A172 (cell line): ENCODE results near the gene DMD. TPM values are rescaled to one million over a fixed set of nuclear protein-coding genes. Genes with fewer than 3 reads are reported as not detected.
A peak's percentile ranks its signal among the peaks of the same experiment; 100 is the strongest.

Experiments
- DNase-seq: peaks from one replicate; pipeline ENCODE4 v3.0.0-alpha.2; 2015; ENCODE audit warnings: low spot score
- total RNA-seq: library from RNA; depleted of rRNA; stranded (reverse); fragments of >200 nt; shearing (Covaris generic); gene quantifications from 2 replicates; pipeline ENCODE4 v1.2.3, GENCODE V29; 2014

DMD gene
- total RNA-seq, 1 experiment from 2014 or later = 17.6 TPM

- DNase-seq = no peak
Observed at GRCh38 chrX:31186693-31187338, 2024.5 kb downstream of the DMD start.

GRCh38 chrX:31185884-31186283, 2025.5 kb downstream of the DMD start:
- DNase-seq = no peak

- DNase-seq = no peak
Observed at GRCh38 chrX:31181377-31182000, 2029.9 kb downstream of the DMD start.

GRCh38 chrX:31179203-31179602, 2032.1 kb downstream of the DMD start:
- no peak for DNase-seq

GRCh38 chrX:31178769-31179125, 2032.6 kb downstream of the DMD start:
- no peak for DNase-seq

- DNase-seq = no peak
Observed at GRCh38 chrX:31178064-31178768, 2033.1 kb downstream of the DMD start.

GRCh38 chrX:31170792-31171191, 2040.6 kb downstream of the DMD start:
- no peak for DNase-seq

- no peak for DNase-seq
Observed at GRCh38 chrX:31168551-31168950, 2042.8 kb downstream of the DMD start.

- DNase-seq = no peak
Observed at GRCh38 chrX:31166832-31167231, 2044.5 kb downstream of the DMD start.

- no peak for DNase-seq
Observed at GRCh38 chrX:31166416-31166815, 2044.9 kb downstream of the DMD start.

GRCh38 chrX:31165241-31166035, 2045.9 kb downstream of the DMD start:
- no peak for DNase-seq

- DNase-seq = no peak
Observed at GRCh38 chrX:31154946-31155345, 2056.4 kb downstream of the DMD start.

- no peak for DNase-seq
Observed at GRCh38 chrX:31153475-31154047, 2057.8 kb downstream of the DMD start.

- no peak for DNase-seq
Observed at GRCh38 chrX:31147175-31147574, 2064.2 kb downstream of the DMD start.

- DNase-seq = peak; percentile 2
Observed at GRCh38 chrX:31139961-31140360, 2071.4 kb downstream of the DMD start.

- no peak for DNase-seq
Observed at GRCh38 chrX:31138124-31138523, 2073.2 kb downstream of the DMD start.

GRCh38 chrX:31136144-31136611, 2075.2 kb downstream of the DMD start:
- no peak for DNase-seq

GRCh38 chrX:31132821-31133241, 2078.5 kb downstream of the DMD start:
- DNase-seq = no peak

- no peak for DNase-seq
Observed at GRCh38 chrX:31130457-31131220, 2080.7 kb downstream of the DMD start.

GRCh38 chrX:31128855-31129254, 2082.5 kb downstream of the DMD start:
- DNase-seq = no peak

- DNase-seq = no peak
Observed at GRCh38 chrX:31127716-31128115, 2083.6 kb downstream of the DMD start.
